GM10847 (cell line): ENCODE results near the gene IREB2.

Experiments
- POLR2A ChIP-seq: IDR thresholded peaks from 2 replicates; pipeline ENCODE4 v1.6.1; 2011; ENCODE audit not compliant: insufficient read length; ENCODE audit errors: extremely low read depth

IREB2 gene

GRCh38 chr15:78399091-78399490, 38.9 kb upstream of the IREB2 start:
- no peak for TF ChIP-seq POLR2A

GRCh38 chr15:78402061-78402610, 35.9 kb upstream of the IREB2 start:
- no peak for TF ChIP-seq POLR2A

- no peak for TF ChIP-seq POLR2A
Measured at GRCh38 chr15:78404125-78404524, 33.9 kb upstream of the IREB2 start.

GRCh38 chr15:78405336-78405924, 32.6 kb upstream of the IREB2 start:
- TF ChIP-seq POLR2A: no peak

- TF ChIP-seq POLR2A: no peak
Measured at GRCh38 chr15:78406016-78406585, 31.9 kb upstream of the IREB2 start.

GRCh38 chr15:78407608-78408354, 30.2 kb upstream of the IREB2 start:
- no peak for TF ChIP-seq POLR2A

GRCh38 chr15:78408355-78408640, 29.7 kb upstream of the IREB2 start:
- TF ChIP-seq POLR2A: no peak

- no peak for TF ChIP-seq POLR2A
Measured at GRCh38 chr15:78408961-78409360, 29.1 kb upstream of the IREB2 start.

- TF ChIP-seq POLR2A: no peak
Measured at GRCh38 chr15:78411061-78411460, 27.0 kb upstream of the IREB2 start.

GRCh38 chr15:78414621-78415250, 23.3 kb upstream of the IREB2 start:
- TF ChIP-seq POLR2A: no peak

GRCh38 chr15:78415284-78415683, 22.7 kb upstream of the IREB2 start:
- TF ChIP-seq POLR2A: no peak

- no peak for TF ChIP-seq POLR2A
Measured at GRCh38 chr15:78417754-78418630, 20.0 kb upstream of the IREB2 start.

- TF ChIP-seq POLR2A: no peak
Measured at GRCh38 chr15:78418686-78419085, 19.3 kb upstream of the IREB2 start.

GRCh38 chr15:78419367-78419766, 18.6 kb upstream of the IREB2 start:
- TF ChIP-seq POLR2A: no peak

GRCh38 chr15:78420220-78420619, 17.8 kb upstream of the IREB2 start:
- TF ChIP-seq POLR2A: no peak
